HG03280 (cell line): ENCODE results near the gene NKX3-2.

Experiments used
- ATAC-seq: cut with Tn5 transposase; IDR thresholded peaks from one replicate; pipeline ENCODE4 v1.9.1; 2021; ENCODE audit warnings: mild to moderate bottlenecking, moderate library complexity; ENCODE audit not compliant: unreplicated experiment

NKX3-2 gene

GRCh38 chr4:13515268-13515667, 29.0 kb downstream of the NKX3-2 start:
- no peak for ATAC-seq

- ATAC-seq = no peak
These were observed 29.6 kb downstream of the NKX3-2 start for GRCh38 chr4:13514722-13515121.

DNA sequence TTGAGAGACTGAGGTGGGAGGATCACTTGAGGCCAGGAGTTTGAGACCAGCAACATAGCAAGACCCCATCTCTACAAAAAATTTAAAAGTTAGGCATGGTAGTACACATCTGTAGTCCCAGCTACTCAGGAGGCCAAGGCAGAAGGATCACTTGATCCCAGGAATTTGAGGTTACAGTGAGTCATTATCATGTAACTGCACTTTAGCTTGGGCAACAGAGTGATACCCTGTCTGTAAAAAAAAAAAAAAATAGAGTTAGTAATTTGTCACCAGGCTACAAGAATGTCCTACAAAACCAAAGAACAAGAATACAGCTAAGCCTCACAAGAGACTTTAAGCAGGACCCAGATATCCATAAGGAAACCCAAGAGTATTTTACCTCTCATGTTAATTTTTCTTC, 33.2 kb downstream of the NKX3-2 start:
- no peak for ATAC-seq

DNA sequence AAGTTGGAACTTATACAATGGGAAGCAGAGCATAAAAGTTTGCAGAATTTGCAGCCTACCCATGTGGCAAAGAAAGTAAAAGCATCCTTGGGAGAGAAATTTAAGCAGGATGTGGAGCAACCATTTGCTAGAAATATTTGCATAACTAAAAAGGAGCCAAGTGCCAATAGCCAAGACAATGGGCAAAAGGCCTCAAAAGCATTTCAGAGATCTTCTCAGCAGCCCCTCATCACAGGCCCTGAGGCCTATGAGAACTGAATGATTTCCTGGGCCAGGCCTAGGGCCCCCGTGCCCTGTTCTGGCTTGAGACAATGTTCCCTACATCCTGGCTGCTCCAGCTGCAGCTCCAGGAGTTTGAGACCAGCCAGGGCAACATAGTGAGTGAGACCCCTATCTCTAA, 34.9 kb downstream of the NKX3-2 start:
- ATAC-seq = no peak

- ATAC-seq = no peak
These were observed 39.9 kb downstream of the NKX3-2 start for GRCh38 chr4:13504374-13504773.

- ATAC-seq = no peak
These were observed 45.8 kb downstream of the NKX3-2 start for GRCh38 chr4:13498469-13498868.

DNA sequence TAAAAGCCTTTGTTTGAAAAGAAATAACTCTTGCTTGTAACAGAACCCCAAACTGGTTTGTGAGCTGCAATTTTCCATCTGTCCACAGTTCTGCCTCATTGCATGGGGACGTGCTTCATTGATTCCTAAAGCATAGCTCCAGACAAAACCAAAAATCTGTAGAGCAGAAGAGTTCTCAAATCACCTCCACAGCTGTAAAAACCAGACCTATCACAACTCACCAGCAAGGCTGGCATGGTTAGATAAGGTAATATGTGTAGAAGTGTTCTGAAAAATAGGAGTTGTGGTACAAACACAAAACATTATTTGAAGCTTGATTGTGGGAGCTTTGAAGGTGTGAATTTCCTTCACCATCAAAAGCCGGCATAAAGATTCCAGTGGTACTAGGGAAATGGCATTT, 47.7 kb downstream of the NKX3-2 start:
- ATAC-seq = no peak

DNA sequence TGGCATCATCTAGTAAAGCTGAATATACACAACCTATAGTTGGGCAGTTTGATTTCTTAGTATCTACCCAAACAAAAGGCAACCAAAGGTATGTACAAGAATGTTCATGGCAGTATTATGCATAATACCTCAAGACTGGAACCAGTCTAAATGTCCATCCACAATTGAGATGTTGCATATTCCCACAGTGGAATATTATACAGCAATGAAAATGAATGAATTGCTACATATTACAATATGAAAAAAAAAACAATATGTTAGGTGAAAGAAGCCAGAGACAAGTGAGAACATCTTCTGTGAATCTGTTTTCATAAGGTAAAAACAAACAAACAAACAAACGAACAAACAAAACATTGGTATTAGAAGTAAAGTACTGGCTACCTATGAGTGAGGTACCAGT, 48.6 kb downstream of the NKX3-2 start:
- no peak for ATAC-seq

DNA sequence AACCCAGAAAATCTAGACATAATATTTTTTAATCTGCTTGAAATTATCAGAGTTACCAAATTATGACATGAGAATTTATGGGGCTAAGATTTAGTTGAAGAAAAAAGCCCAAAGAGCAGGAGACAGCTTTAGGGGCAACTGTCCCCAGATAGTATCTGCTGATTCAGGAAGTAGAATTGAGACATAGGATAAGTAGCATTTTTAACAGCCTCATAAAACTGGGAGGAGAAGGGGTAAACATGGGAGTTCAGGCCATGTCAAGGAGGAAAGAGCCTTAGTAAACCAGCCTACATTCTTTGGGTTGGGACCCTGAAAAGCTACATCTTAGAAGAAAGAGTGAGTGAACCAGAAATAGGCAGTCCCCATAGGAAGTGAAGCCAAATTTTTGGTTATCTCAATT, 50.5 kb downstream of the NKX3-2 start:
- no peak for ATAC-seq

- ATAC-seq = no peak
These were observed 51.6 kb downstream of the NKX3-2 start for GRCh38 chr4:13492747-13493146.
